Measurements from ENCODE around the gene FILIP1L.
A peak's percentile ranks its signal among the peaks of the same experiment; 100 is the strongest.

The FILIP1L gene

DNA sequence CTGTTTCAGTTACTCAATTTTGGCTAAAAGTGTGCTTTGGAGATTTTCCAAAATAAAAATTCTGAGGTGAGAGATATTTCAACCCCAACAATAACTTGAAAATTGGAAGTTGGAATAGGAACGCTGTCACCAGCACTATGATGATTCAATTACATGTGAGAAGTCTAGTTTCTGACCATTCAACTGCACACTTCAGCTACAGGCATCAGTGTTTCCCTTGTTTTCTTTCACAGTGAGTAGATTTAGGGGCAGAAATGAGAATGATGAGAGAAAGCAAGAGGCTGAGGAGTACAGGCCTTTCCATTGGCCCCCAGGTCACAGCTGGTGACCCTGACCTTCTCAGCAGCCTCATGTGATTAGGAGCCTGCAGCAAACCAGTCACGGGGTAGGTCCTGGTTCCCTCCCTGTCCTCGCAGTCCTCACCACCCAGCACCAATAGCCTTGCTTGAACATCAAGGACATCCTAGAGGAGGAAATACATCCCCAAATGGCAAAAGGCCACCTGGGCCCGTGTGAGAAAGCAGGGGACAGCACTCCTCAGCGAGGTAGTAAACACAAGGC, 10.0 kb upstream of the FILIP1L start:
- no peak for DNase-seq

DNA sequence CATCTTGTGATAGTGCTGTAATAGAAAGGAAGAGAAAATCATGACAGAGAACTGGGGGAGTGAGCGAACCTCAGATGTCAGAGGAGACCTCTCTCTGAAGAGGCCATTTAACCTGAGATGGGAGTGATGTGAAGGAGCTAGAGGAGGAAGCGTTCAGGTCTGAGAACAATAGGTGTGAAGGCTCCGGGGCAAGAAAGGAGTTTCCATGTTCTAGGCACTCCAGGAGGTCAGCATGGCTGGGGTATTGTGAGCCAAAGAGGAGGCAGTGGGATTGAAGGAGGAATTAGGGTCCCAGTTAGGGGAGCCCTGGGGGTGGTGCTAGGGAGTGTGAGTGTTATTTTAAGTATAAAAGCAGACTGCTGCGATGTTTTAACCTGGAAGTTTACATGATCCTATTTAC, 8.8 kb upstream of the FILIP1L start:
- DNase-seq = no peak

- no peak for DNase-seq
Observed at GRCh38 chr3:100122321-100122720, 8.0 kb upstream of the FILIP1L start.

DNA sequence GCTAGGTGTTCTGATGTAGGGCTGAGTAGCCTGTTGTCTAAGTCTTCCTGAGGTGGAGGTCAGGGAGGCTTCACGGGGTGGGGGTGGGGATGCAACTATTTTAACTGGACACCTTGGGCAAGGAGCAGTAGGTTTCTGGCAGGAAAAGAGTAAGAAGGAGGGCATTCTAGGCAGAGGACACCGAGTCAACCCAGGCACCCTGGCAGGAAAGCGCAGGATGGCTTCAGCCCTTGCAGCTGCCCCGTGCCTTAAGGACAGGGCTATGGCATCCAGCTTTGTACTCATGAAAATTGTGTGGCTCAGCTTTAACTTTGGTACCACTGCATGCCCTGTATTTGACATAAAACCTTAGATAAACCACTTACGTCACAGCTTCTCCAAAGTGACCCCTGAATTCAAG, 6.4 kb upstream of the FILIP1L start:
- no peak for DNase-seq

- DNase-seq = no peak
Observed at GRCh38 chr3:100120012-100120411, 5.7 kb upstream of the FILIP1L start.

DNA sequence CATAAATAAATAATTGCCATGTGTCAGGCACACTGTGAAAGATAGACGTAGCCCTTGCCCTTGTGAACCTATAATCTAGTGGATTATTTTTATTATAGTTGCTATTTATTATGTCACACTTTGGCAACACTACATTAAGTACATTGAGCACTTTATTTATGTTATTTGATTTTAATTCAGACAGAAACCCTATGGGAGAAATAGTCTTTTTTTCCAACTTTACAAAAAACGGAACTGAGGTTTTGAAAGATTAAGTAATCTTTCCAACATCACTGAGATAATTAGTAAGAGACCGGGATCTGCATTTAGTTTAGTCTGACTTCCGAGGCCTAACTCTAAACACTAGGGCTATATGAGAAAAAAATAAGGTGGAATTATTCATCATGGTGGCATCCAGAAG, 2.8 kb upstream of the FILIP1L start:
- no peak for DNase-seq

DNA sequence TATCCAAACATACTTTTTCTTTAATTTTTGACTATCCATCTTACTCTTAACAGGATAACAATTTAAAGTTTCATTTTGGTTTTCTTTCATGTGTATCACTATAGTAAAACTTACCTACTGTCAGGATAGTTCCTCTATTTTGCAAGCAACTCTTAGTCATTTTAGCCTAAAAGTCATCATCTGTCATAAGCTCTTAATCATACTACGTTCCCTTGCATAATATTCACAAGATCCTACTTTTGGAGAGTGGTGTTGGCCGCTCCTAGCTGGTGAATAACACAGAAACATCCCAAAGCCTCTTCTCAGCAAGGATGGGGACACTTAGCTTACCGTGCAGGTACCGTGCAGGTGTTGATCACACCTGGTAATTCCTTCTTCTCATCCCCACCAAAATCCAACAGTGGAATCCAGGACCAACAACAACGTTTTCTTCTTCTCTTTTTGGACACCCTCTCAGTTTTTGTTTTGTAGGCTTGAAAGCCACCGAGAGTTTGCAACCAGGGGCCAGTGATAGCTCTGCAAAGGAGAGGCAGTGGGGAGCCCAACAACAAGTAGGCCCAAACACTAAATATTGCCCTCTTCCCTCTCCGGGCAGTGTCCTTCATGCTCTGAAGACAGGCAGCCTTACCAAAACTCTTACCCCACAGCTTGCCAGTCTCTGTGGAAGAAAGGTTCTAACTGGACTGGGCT, 433 bp downstream of the FILIP1L start:
- peak; percentile 49 to 54 for DNase-seq

DNA sequence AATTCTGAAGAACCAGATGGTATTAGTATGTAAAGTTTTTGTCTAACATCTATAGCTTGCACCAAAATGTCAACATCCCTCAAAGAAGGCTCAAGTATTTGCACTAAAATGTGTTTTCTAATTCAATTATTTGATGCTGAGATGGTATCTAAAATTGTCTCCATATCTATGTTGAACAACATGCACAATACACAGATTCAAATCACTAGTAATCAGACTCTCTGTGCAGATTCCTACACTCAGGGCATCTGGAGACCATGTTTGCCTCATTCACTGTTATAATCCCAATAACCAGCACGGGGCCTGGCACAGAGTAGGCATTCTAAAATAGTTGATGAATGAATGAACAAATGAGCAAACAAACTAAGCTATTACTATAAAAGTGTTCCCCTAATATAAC, 2.6 kb downstream of the FILIP1L start:
- DNase-seq = no peak

- DNase-seq = no peak
Observed at GRCh38 chr3:100110162-100110561, 4.1 kb downstream of the FILIP1L start.

DNA sequence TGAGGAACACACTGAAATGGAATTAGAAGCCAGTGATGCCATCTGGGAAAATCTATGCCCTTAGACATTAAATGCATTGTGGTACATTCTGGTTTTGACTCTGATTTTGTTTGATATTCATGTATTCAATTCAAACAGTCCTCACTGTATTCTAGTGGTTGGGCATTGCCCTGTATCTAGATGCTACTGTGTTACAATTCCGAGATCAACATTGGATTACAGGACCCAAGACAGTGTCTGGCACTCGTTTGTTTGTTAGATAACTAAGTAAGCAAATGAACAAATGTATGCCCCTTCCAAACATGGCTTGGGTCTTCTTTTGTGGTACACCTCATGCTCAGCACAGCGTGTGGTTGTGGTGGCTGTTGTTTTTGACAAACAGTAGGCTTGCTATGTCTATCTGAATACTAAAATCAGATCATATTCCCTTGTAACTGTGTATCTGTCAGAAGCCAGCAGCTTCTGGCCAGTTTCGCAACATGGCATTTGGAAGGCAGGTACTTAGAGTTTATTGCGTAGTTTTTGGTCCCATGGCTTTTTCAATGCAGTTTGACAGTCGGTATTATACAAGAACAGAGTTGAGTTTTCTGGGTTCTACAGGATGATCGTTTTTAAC, 5.7 kb downstream of the FILIP1L start:
- no peak for DNase-seq

- no peak for DNase-seq
Observed at GRCh38 chr3:100107221-100107814, 7.0 kb downstream of the FILIP1L start.

DNA sequence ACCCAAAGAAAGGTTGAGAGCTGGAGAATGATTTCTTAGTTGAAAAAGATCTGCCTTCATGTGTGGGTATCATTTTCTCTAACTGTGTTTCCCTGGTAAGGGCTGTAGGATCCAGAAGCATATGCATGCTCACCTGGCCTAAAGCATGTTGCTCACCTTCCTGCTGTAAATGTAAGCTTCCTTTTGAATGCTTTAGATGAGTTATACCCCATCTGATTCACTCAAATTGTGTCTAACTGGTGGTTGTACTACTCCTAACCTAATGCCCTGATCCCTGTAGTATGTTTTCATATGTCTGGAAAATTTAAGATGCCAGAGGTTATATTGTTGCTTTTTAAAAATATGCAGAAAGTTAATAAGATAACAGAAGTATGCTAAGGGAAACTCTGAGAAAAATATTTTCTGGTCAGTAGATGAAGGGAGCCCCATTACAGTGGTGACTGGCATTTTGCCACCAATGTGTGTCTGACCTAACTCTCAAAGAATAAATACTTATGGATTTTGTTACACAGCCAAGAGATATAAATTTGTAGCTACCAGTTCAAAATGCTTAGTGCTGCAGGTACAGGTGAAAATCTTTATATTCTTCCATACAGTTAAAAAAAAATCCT, 7.7 kb downstream of the FILIP1L start:
- no peak for DNase-seq

- DNase-seq = no peak
Observed at GRCh38 chr3:100106094-100106493, 8.2 kb downstream of the FILIP1L start.

GRCh38 chr3:100105501-100105900, 8.8 kb downstream of the FILIP1L start:
- no peak for DNase-seq

GRCh38 chr3:100104817-100105413, 9.4 kb downstream of the FILIP1L start:
- DNase-seq = no peak

DNA sequence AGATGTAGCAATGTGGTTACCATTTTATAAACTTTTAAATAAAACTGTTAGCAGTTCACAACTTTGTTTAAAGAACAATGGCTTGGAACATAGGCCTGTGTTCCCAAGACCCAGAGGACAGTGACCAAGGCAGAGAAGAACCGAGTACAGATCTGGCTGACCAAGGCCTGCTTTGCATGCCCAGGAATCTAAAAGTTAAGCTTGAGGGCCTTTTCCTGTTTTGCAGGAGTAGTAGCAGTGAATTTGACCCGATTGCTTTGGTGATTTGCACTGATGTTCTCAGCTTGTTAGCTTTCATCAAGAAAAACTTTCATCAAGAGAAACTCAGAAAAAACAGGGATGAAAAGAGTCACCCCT, 9.9 kb downstream of the FILIP1L start:
- DNase-seq = no peak

GRCh38 chr3:100103558-100104441, 10.5 kb downstream of the FILIP1L start:
- no peak for DNase-seq

DNA sequence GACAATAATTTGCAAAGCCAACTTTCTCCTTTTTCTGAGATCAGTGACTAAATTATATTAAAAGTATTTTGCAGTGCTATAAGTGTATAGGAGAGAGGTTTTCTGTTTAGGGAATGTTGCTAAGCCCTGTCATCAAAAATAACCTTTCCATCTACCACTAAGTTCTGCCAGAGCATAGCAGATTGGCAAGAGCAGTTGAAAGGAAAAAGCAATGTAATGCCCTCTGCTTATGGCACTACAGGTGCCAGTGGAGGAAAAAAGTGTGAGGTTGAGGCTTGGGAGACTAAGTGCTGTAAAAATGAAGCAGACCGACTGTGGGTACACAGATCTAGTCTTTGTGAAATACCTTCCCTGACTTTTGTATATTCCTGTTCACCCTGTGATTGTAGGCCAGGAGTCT, 11.5 kb downstream of the FILIP1L start:
- no peak for DNase-seq

DNA sequence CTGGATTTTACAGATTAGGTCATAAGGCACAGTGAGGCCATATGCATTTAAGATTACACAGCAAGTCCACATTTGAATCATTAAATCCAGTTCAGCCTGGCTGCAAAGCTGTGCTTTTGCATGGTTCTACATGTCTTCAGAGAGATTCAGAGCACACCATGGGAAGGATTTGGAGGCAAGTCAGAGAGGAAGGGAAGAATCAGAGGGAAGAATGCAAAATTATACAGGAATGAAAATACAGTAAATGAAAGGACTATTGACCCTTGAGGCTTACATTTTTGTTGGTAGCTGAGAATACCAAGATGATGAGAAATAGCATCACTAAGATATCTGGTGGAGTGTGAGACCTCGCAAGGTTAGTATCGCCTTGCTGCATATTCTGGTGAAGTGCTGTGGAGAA, 13.9 kb downstream of the FILIP1L start:
- no peak for DNase-seq

GRCh38 chr3:100099621-100100020, 14.7 kb downstream of the FILIP1L start:
- DNase-seq = no peak

DNA sequence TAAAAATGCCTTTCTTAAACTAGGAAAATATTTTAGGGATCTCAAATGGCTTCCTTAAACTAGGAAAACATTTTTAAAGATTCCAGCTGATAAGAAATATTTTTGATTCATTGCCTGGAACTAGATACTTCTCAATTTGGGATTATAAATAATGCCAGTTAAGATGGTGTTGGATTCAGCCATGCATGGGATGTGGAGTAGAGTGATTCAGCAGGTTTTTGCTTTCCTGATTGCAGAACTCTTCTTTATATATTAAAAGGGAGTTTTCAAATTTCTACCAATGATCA, 15.6 kb downstream of the FILIP1L start:
- no peak for DNase-seq

All from inflammatory macrophage (primary cell).